ACHN (cell line): Measurements from ENCODE around the gene ABCC8.

Experiments used
- DNase-seq: peaks from one replicate; pipeline ENCODE4 v3.0.0-alpha.2; 2015
- in situ Hi-C: cut with HindIII; loops from 2 replicates; pipeline ENCODE4 v1.10.0; 2017; ENCODE audit warnings: low sequenced_read_pairs, low pct_ligation_motif_present, low pct_unique_long_range_greater_than_20kb

The ABCC8 gene

DNA sequence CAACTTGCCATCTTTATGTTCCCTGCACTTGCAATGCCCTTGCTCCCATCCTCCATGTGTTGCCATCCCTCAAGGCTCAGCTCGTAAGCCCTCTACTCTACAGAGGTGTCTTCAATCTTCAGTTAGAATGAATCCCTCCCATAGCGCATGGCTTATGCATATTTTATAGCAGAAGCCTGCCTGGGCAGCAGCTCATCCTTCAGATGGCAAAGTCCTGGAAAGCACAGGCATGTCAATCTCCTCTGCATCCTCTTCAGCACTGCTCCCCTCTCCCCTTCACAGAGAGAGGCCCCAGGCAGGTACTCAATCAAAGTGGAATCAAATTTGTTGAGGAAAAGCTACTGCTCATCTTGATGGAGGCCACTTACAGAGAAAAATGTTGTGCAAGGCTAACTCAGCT is 31.1 kb upstream of the ABCC8 start:
- in situ Hi-C loops = no loop called here
- no peak for DNase-seq

DNA sequence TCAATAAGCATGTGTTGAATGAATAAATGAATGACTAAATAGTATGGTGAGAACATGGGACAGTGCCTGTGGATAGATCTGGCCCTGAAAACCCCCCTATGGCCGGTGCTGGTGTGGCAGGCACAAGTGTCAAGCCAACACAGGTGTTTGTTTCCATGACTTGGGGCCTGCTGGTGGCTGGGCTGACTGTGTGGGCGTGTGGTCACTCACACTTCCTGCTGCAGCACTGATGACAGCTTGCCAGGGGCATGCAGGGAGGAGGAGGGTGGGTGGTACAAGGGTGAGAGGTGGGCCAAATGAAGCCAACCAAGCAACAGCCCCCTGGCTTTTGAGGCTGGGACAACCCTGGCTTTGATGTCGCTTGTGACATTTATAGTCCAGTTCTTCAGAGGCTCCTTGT is 30.3 kb upstream of the ABCC8 start:
- no peak for DNase-seq
- in situ Hi-C loops = no loop called here

DNA sequence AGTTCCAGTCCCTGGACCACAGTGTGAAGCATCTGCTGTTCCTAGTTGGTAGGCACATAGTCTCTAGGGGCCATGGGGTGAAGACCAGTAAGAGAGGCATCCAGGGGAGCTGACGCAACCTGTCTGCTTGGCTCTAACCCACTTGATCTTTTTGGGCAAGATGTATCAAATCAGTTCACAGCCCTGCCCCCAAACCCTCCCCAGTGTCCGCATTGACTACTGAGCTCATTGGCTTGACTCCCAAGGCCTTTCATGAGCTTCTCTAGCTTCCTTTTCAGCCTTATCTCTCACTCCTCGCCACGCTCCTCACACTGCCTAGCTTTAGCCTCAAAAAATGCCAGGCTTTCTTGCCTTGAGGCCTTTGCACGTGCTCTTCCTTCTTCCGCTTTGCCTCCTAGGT is 29.7 kb upstream of the ABCC8 start:
- no peak for DNase-seq
- in situ Hi-C loops = no loop called here

DNA sequence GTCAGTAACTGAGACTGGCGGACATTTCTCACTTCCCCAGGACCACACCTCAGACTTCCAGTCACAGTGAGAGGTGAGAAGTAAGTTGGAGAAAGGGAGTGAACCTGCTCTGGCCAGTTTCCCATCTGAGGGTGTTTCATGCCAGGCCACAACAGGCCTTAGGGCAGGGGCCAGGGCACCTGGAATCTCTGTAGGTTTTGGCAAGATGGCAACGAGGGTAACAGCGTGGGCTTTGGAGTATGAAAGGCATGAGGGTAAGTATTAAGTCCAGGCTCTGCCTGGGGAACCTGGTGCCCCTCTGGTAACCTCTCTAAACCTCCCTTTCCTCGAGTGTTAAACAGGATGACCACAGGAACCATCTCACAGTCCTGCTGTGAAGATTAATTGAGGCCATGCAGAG is 28.5 kb upstream of the ABCC8 start:
- in situ Hi-C loops = no loop called here

DNA sequence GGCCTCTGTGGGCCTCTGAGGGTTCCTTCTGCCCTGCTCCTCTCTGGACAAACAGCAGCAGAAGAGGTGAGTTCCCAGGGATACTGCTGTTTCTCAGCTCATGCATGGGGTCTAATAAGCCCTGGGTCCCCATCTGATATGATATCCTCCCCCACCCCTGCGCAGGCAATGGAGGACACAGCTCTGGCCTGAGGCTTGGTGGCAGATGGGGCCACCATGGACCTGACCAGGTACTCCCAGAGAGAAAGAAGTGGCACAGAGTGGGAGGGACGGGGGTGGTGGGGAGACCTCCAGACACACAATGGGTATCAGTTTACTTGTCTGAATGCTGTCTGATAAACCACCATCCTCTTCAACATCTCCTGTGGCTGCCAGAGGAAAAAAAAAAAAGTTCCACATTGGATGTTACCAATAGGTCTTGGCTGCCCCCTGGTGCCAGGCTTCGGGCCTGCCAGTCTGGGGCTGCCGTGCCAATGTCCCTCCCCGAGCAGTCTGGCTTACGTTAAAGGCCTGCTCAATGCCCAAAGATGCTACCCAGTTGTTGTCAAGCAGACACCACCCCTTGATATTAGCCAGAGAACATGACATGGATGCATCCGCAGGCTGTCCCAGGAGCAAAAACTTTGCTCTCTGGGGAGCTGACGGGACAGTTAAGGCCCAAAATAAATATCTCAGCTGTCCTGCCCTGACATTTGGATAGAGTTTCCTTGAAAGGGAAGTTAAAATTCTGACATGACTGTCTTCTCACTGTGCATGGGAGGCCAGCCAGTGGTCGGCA is 27.9 kb upstream of the ABCC8 start:
- in situ Hi-C loops = no loop called here
- peak; percentile 74 for DNase-seq

More for the DNA sequence above, 28.5 kb upstream of the ABCC8 start:
- no peak for DNase-seq

DNA sequence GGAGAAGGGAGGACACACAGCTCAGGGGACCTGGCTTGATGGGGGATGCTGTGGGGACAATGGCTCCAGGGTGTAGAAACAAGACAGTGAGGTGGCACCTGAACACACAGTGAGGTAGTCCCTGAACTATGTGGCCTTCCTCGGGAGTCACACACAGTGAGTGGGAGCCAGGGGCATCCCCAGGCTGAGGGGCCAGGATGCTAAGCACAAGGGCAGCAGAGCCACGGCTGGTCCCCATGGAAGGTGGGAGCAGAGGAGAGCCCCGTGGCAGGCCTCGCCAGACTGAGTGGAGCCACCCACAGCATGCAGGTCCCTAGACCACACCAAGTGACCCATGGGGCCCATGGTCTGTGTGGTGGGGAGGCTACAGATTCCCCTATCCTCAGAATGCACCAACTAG is 26.0 kb upstream of the ABCC8 start:
- in situ Hi-C loops = no loop called here
- DNase-seq = no peak

DNA sequence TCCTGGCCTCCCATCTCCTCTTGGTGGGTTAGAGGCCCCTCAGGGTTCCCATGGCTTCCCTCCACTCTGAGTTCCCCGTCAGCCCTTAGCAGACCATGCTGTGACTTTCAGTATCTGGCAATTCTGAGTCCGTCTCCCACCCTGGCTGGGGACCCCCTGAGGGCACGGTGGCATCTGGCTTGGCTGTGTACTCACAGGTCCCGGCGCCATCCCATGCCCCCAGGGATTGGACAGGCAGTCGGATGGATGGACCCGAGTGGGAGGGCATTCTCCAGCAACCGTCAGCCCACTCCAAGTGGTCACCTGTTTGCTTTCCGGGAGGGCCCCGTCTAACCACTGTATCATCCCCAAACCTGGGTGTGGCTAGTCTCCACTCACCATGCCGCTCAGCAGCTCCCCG is 24.0 kb upstream of the ABCC8 start:
- DNase-seq = no peak
- in situ Hi-C loops = no loop called here

DNA sequence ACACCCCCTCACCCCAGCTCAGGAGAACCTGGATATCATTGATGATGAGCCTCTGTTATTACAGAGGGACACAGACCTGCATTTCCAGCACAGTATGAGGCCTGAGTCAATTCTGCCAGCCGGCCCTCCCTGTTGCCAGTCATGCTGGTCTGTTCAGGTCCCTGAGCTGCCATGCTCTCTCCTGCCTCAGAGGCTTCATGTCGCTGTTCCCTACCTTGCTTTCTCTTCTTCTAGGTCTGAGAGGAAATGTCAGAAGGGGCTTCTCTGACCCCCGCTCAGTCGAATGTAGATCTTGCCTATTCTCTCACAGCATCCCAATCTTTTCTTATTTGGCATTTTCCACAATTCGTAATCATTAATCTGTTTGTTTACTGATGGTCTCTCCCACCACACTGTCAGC is 21.8 kb upstream of the ABCC8 start:
- no peak for DNase-seq
- in situ Hi-C loops = no loop called here

DNA sequence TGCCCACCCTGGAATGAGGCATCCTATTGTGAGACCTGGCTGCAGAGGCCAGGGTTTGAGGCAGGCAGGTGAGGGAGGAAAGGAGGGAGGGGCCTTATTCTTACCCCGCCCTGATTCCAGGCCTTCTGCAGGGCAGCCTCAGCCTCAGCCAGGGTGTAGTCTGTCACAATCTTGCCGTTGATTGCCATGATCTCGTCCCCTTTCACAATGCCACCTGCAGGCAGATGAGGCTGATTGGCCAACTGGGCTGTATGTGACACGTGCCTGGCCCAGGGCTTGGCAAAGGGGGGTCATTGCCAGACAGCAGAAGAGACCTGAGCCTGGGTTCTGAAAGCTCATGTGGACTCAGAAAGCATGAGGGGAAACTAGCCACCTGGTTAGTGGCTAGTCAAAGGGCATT is 21.4 kb upstream of the ABCC8 start:
- in situ Hi-C loops = no loop called here
- DNase-seq = no peak

DNA sequence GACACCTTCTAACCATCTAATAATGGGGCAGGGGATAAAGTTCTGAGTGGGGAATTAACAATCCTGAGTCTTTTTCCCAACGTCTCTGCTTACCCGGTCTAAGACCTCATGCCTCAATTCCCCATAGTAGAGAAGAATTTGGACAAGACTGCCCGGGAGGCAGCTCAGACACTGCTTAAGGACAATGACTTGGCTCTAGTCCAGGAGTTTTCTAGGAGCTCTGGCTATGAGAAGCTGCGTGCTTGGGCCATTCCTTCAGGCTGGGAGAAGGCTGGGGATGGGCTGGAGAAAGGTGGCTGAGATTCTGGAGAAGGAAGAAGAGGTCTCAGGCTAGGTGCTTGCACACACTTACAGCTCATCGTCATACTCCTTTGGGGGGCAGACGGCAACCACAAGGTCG is 19.8 kb upstream of the ABCC8 start:
- DNase-seq = no peak
- in situ Hi-C loops = no loop called here

DNA sequence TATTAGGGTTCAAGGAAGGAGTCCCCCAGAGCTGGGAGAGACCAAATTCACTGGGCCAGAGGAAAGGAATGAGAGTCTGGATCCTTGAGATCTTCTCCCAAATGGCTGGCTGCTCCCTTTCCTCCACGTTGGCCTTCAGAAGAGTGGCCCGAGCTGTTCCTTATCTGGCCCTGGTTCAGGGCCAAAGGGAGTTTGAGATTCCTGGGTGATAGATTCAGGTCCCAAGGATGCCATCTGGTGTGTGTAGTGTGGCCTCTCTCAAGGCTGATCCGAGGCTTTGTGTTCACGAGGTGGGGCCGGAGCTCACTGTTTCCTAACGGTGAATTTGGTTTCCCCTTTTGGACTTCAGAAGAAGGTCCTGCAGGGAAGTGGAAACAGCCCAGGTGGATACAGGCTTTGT is 17.4 kb upstream of the ABCC8 start:
- in situ Hi-C loops = no loop called here
- DNase-seq = no peak

DNA sequence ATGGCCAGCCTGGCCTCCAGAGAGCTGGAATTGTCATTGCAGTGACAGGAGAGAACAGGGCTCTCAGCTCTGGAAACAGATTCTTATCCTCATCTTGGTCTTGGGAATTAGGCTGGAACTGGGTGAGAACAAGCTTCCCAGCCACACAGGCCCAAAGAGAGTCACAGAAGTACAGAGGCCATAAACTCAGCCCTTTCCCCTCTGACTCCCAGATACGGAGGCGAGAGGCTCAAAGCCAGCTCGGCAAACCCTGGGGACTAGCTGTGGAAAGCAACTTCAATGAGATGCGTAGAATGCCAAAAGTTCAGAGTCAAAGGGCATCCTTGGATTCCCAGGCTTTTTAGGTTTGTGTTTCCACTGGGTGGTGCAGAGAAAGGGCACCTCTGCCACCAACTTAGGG is 14.3 kb upstream of the ABCC8 start:
- DNase-seq = no peak
- in situ Hi-C loops = no loop called here

DNA sequence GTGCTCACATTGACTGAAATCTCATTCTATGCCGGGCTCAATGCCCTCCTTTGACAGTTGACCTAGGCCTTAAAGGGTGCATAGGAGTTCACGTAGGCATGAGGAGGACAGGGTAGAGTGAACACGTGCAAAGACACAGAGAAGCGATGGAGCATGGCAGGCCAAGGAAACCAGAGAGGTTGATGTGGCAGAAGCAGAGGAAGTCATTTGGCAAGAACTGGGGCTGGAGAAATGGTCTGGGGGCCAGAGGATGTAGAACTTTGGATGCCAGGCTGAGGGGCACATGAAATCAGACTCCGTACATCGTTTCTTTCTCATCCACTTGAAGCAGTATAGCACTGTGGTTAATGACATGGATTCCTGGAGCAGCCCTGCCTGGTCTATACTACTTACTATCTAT is 13.6 kb upstream of the ABCC8 start:
- in situ Hi-C loops = no loop called here

DNA sequence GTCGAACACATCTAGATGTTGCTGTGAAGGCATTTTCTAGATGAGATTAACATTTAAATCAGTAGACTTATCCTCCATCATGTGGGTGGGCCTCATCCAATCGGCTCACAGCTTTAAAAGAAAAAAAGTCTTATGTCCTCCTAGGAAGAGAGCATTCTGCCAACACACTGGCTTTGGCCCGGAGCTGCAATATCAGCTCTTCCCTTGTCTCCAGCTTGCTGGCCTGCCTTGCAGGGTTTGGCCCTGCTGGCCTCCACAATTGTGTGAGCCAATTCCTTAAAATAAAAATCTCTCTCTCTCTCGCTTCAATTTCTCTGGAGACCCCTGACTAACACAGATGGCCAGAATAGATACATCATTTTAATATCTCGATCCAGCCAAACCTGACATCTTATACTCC is 13.1 kb upstream of the ABCC8 start:
- no peak for DNase-seq
- in situ Hi-C loops = no loop called here

More for the DNA sequence above, 13.6 kb upstream of the ABCC8 start:
- no peak for DNase-seq

DNA sequence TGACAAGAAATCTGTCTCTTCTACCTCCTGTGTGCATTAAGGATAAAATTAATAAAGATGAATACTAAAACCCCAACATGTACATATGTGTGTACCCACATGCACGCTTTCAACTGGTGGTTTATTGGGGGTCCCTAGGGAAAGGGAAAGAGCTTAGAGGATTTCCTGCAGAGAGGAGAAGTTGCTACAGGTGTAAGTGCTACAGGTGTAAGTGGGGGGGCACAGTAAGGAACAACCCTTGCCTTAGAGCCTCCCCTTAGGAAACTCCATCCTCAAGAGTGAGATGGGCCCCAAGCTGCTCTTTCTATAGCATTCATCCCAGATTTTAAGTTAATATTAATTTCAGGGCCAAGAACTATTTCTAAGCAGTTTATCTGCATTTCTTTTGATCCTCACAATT is 11.9 kb upstream of the ABCC8 start:
- in situ Hi-C loops = no loop called here

DNA sequence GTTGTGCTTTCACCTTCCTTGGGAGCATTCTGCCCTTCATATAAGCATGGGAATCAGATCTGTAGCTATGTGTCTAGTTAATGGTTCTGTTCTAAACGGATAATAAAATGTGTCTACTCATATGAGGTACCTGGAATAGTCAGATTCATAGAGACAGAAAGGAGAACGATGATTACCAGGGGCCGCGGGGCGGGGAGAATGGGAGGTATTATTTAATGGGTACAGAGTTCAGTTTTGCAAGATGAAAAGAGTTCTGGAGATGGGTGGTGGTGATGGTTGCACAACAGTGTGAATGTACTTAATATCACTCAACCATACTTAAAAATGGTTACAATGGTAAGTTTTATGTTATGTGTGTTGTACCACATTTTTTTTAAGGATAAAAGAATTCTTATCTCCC is 10.0 kb upstream of the ABCC8 start:
- in situ Hi-C loops = no loop called here
- no peak for DNase-seq

More for the DNA sequence above, 11.9 kb upstream of the ABCC8 start:
- no peak for DNase-seq

DNA sequence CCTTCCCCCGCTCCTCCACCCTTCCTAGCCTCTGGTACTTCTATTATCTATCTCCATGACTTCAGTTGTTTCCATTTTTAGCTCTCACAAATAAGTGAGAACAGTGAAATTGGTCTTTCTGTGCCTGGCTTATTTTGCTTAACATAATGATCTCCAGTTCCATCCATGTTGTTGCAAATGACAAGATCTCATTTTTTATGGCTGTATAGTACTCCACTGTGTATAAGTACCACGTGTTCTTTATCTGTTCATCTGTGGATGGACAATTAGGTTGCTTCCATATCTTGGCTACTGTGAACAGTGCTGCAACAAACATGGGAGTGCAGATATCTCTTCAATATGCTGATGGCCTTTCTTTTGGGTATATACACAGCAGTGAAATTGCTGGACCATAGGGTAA is 6.9 kb upstream of the ABCC8 start:
- DNase-seq = no peak
- in situ Hi-C loops = no loop called here

DNA sequence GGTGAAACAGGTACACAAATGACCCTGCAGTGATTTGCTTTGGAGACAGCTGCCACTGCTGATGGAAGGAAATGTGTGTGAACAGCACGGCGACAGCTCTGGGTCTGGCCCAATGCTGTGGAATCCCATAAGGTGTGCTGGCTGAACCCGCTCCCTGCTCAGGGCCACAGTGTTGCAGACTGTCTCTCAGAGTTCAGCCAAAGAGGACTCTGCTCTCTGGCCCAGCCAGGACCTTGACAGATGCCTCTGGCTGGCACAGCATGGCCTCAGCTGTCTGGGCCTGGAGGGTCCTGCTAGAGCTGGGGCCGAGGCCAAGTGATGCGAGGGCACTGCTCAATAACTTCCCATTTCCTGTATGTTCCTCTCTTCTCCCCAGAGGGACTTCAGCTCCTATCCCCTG is 5.3 kb upstream of the ABCC8 start:
- no peak for DNase-seq
- in situ Hi-C loops = no loop called here

DNA sequence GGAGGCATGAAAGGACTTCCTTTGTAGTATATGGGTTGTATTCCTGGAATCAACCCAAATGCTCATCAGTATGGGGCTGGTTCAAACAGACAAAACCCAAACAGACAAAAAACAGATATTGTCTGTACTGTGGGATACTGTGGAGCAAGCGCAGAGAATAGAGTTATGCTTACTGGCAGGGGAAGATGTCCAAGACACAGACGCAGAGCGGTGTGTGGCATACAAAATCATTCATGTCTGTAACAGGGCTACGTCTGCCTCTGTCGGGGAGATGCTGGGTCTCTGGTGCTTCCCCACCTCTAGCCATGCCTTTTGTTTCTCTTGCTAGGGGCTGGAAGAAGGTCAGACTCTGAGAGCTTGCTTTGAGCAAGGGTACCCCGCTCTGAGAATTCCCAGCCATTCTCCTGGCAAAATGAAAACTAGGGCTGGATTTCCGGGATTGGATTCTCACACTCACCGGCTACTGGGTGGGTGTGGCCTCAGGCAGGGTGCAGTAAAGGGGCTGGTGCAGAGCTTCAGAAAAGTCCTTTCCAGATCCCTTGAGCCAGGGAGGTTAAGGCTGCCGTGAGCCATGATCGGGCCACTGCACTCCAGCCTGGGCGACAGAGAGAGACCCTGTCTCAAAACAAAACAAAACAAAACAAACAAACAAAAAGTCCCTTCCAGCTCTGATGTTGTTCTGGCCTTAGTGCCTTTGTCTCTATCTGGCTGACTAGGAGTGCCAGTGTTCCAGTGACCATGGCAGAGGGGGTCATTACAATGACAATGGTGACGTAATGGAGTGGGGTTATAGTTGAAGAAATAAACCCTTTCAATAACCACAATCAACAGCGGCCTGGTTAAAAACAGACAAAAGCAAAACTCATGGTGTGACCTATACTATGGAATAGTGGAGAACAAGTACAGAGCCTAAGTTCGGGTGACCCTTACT is 2.9 kb upstream of the ABCC8 start:
- peak; percentile 51 for DNase-seq
- in situ Hi-C loops = no loop called here

DNA sequence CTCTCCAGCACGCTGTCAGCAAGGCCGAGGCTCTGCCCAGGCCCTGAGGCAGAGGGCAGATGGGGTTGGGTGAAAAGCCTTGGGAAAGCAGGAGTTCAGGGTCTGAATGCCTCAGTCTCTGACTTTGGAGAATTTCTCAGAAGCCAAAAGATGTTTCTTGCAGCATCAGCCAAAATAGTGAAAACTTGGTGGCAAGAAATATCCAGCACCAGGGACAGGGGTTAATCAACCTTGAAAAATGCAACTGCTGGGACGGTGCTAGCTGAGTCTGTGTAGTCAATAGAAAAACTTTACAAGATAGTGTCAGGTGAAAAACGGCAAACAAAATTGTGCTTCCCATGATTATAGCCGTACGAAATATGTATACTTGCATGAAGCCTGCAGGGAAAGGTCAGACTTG is 1.4 kb upstream of the ABCC8 start:
- no peak for DNase-seq
- in situ Hi-C loops = no loop called here
